SK-N-SH treated with all-trans-retinoic acid at 6 μM for 48 hours (cell line): ENCODE data around the gene APC2.

Experiments
- ATAC-seq: fragments of 200-7000 bp; cut with Tn5 transposase; 3 replicates; pipeline ENCODE4 v1.9.1; 2020; ENCODE audit warnings: mild to moderate bottlenecking, moderate library complexity
- ARNTL ChIP-seq: fragments of 450-650 bp; formaldehyde crosslinking; IDR thresholded peaks from 2 replicates; pipeline ENCODE4 v1.5.0; 2020; ENCODE audit warnings: low read depth, mild to moderate bottlenecking, moderate library complexity, borderline replicate concordance
- BACH2 ChIP-seq: fragments of 250-450 bp; sonication (Bioruptor Pico); IDR thresholded peaks from 2 replicates; pipeline ENCODE4 v1.9.0; 2021; ENCODE audit warnings: mild to moderate bottlenecking, borderline replicate concordance
- CSDC2 ChIP-seq: fragments of 250-450 bp; sonication (Bioruptor Pico); IDR thresholded peaks from 2 replicates; pipeline ENCODE4 v1.5.0; 2020; ENCODE audit warnings: mild to moderate bottlenecking, moderate library complexity
- ESRRG ChIP-seq: fragments of 250-450 bp; sonication (Bioruptor Pico); IDR thresholded peaks from 2 replicates; pipeline ENCODE4 v1.6.1; 2021; ENCODE audit warnings: mild to moderate bottlenecking
- GLIS3 ChIP-seq: fragments of 250-450 bp; sonication (Bioruptor Pico); IDR thresholded peaks from 2 replicates; pipeline ENCODE4 v1.5.0; 2020; ENCODE audit warnings: mild to moderate bottlenecking, moderate library complexity
- ISL1 ChIP-seq: fragments of 250-450 bp; sonication (Bioruptor Pico); IDR thresholded peaks from 2 replicates; pipeline ENCODE4 v2.1.2; 2022; ENCODE audit warnings: mild to moderate bottlenecking, moderate library complexity
- OSR1 ChIP-seq: fragments of 250-450 bp; sonication (Bioruptor Pico); IDR thresholded peaks from 2 replicates; pipeline ENCODE4 v1.8.0; 2022; ENCODE audit warnings: moderate library complexity, mild to moderate bottlenecking, inconsistent platforms
- PATZ1 ChIP-seq: fragments of 250-450 bp; sonication (Bioruptor Pico); IDR thresholded peaks from 2 replicates; pipeline ENCODE4 v1.8.0; 2020; ENCODE audit warnings: mild to moderate bottlenecking, moderate library complexity, borderline replicate concordance
- POU6F1 ChIP-seq: fragments of 250-450 bp; sonication (Bioruptor Pico); IDR thresholded peaks from 2 replicates; pipeline ENCODE4 v1.8.0; 2021; ENCODE audit warnings: low read depth, mild to moderate bottlenecking, moderate library complexity, borderline replicate concordance
- PPARA ChIP-seq: fragments of 250-450 bp; sonication (Bioruptor Pico); IDR thresholded peaks from 2 replicates; pipeline ENCODE4 v1.5.0; 2020; ENCODE audit warnings: mild to moderate bottlenecking, borderline replicate concordance
- RARB ChIP-seq: fragments of 250-450 bp; sonication (Bioruptor Pico); IDR thresholded peaks from 2 replicates; pipeline ENCODE4 v1.8.0; 2021; ENCODE audit warnings: mild to moderate bottlenecking, moderate library complexity
- SNAI2 ChIP-seq: fragments of 250-450 bp; sonication (Bioruptor Pico); IDR thresholded peaks from 2 replicates; pipeline ENCODE4 v1.5.0; 2020; ENCODE audit warnings: mild to moderate bottlenecking, moderate library complexity
- TCF4 ChIP-seq: fragments of 250-450 bp; sonication (Bioruptor Pico); IDR thresholded peaks from 2 replicates; pipeline ENCODE4 v1.8.0; 2021; ENCODE audit warnings: mild to moderate bottlenecking, moderate library complexity, borderline replicate concordance
- TOX ChIP-seq: fragments of 250-450 bp; sonication (Bioruptor Pico); IDR thresholded peaks from 2 replicates; pipeline ENCODE4 v1.8.0; 2021; ENCODE audit warnings: mild to moderate bottlenecking, moderate library complexity, borderline replicate concordance
- TSHZ2 ChIP-seq: fragments of 250-450 bp; sonication (Bioruptor Pico); IDR thresholded peaks from 2 replicates; pipeline ENCODE4 v1.5.0; 2020; ENCODE audit warnings: mild to moderate bottlenecking, moderate library complexity
- ZC3H10 ChIP-seq: fragments of 250-450 bp; sonication (Bioruptor Pico); IDR thresholded peaks from 2 replicates; pipeline ENCODE4 v1.5.1; 2021; ENCODE audit warnings: mild to moderate bottlenecking, moderate library complexity
- ZFP3 ChIP-seq: fragments of 250-450 bp; sonication (Bioruptor Pico); IDR thresholded peaks from 2 replicates; pipeline ENCODE4 v1.5.0; 2020; ENCODE audit warnings: mild to moderate bottlenecking, moderate library complexity
- ZFP30 ChIP-seq: fragments of 450-650 bp; formaldehyde crosslinking; IDR thresholded peaks from 2 replicates; pipeline ENCODE4 v1.5.0; 2022; ENCODE audit warnings: mild to moderate bottlenecking, moderate library complexity
- ZNF565 ChIP-seq: fragments of 450-650 bp; formaldehyde crosslinking; conservative IDR thresholded peaks from 2 replicates; pipeline ENCODE4 v1.5.0; 2020; ENCODE audit warnings: low read depth, mild to moderate bottlenecking, moderate library complexity
- ZNF70 ChIP-seq: fragments of 450-650 bp; formaldehyde crosslinking; IDR thresholded peaks from 2 replicates; pipeline ENCODE4 v1.5.0; 2020; ENCODE audit warnings: mild to moderate bottlenecking, moderate library complexity
- ZNF8 ChIP-seq: fragments of 450-650 bp; formaldehyde crosslinking; IDR thresholded peaks from 2 replicates; pipeline ENCODE4 v1.5.0; 2020; ENCODE audit warnings: mild to moderate bottlenecking, moderate library complexity
- TF ChIP-seq, protein P1 (sequence below): fragments of 250-450 bp; sonication (Bioruptor Pico); IDR thresholded peaks from 2 replicates; pipeline ENCODE4 v1.5.1; 2020; ENCODE audit warnings: low read depth, mild to moderate bottlenecking, moderate library complexity
- TF ChIP-seq, protein P2 (sequence below): fragments of 250-450 bp; sonication (Bioruptor Pico); IDR thresholded peaks from 2 replicates; pipeline ENCODE4 v1.5.1; 2021; ENCODE audit warnings: mild to moderate bottlenecking, moderate library complexity

Gene APC2

GRCh38 chr19:1449467-1450442, at the start of gene APC2:
TSS of gene APC2 (plus strand) at chr19:1450121. CDS start at chr19:1453002, 2,881 bp downstream.
- ATAC-seq, result peak; percentile 37
- TF ChIP-seq RARB (CRISPR knock-in tag) (no peak), PPARA (CRISPR knock-in tag) (no peak), ZFP30 (CRISPR knock-in tag) (no peak), ZC3H10 (no peak), ESRRG (CRISPR knock-in tag) (no peak), TSHZ2 (CRISPR knock-in tag) (no peak), ZNF565 (CRISPR knock-in tag) (no peak), GLIS3 (CRISPR knock-in tag) (no peak), POU6F1 (CRISPR knock-in tag) (no peak), ZFP3 (CRISPR knock-in tag) (no peak), ARNTL (no peak), BACH2 (no peak), ZNF8 (CRISPR knock-in tag) (no peak), CSDC2 (CRISPR knock-in tag) (no peak), PATZ1 (no peak; the same call in 1 of the 2 replicates), ISL1 (CRISPR knock-in tag) (no peak)
- TF ChIP-seq, protein P1, sequence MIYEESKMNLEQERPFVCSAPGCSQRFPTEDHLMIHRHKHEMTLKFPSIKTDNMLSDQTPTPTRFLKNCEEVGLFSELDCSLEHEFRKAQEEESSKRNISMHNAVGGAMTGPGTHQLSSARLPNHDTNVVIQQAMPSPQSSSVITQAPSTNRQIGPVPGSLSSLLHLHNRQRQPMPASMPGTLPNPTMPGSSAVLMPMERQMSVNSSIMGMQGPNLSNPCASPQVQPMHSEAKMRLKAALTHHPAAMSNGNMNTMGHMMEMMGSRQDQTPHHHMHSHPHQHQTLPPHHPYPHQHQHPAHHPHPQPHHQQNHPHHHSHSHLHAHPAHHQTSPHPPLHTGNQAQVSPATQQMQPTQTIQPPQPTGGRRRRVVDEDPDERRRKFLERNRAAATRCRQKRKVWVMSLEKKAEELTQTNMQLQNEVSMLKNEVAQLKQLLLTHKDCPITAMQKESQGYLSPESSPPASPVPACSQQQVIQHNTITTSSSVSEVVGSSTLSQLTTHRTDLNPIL, result no peak
- TF ChIP-seq, all 23 proteins: peak for 0

- ATAC-seq, result peak; percentile 55
- TF ChIP-seq ESRRG (CRISPR knock-in tag), result no peak
- TF ChIP-seq ZNF8 (CRISPR knock-in tag), result no peak
- no peak for TF ChIP-seq TCF4 (CRISPR knock-in tag)
- no peak for TF ChIP-seq TOX (CRISPR knock-in tag)
- no peak for TF ChIP-seq RARB (CRISPR knock-in tag)
- no peak for TF ChIP-seq GLIS3 (CRISPR knock-in tag)
- TF ChIP-seq, protein P2, sequence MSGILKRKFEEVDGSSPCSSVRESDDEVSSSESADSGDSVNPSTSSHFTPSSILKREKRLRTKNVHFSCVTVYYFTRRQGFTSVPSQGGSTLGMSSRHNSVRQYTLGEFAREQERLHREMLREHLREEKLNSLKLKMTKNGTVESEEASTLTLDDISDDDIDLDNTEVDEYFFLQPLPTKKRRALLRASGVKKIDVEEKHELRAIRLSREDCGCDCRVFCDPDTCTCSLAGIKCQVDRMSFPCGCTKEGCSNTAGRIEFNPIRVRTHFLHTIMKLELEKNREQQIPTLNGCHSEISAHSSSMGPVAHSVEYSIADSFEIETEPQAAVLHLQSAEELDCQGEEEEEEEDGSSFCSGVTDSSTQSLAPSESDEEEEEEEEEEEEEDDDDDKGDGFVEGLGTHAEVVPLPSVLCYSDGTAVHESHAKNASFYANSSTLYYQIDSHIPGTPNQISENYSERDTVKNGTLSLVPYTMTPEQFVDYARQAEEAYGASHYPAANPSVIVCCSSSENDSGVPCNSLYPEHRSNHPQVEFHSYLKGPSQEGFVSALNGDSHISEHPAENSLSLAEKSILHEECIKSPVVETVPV, result no peak
- TF ChIP-seq OSR1 (CRISPR knock-in tag), result no peak
- no peak for TF ChIP-seq SNAI2 (CRISPR knock-in tag)
- no peak for TF ChIP-seq ISL1 (CRISPR knock-in tag)
- no peak for TF ChIP-seq ZNF70 (CRISPR knock-in tag)
- TF ChIP-seq ZFP30 (CRISPR knock-in tag), result no peak
- TF ChIP-seq PPARA (CRISPR knock-in tag), result no peak
- TF ChIP-seq POU6F1 (CRISPR knock-in tag), result no peak
- 0 out of 2 replicates have a peak, but pooled peaks have one; percentile 32 for TF ChIP-seq ZFP3 (CRISPR knock-in tag)
- 0 out of 2 replicates have a peak, but pooled peaks have one; percentile 52 for TF ChIP-seq CSDC2 (CRISPR knock-in tag)
- TF ChIP-seq PATZ1, result no peak
- TF ChIP-seq, all 23 proteins: peak for 2
These were observed 49.4 kb upstream of the APC2 start for GRCh38 chr19:1400281-1401137.
